ENCODE data around the gene GTF3C2.

DNA sequence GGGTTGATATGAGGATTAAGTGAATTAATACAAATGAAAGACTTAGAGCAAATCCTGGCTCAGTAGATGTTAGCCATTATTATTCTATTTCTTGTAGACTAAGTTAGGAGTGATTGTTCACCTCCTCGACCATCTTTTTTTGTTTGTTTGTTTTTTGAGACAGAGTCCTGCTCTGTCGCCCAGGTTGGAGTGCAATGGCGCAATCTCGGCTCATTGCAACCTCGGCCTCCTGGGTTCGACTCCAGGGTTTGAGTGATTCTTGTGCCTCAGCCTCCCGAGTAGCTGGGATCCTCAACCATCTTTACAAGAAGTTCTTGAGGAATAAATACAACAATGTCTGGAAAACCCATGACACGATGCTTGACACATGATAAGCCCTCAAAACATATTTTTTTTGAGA lies 61.6 kb downstream of the GTF3C2 start:
- TF ChIP-seq, protein P1, sequence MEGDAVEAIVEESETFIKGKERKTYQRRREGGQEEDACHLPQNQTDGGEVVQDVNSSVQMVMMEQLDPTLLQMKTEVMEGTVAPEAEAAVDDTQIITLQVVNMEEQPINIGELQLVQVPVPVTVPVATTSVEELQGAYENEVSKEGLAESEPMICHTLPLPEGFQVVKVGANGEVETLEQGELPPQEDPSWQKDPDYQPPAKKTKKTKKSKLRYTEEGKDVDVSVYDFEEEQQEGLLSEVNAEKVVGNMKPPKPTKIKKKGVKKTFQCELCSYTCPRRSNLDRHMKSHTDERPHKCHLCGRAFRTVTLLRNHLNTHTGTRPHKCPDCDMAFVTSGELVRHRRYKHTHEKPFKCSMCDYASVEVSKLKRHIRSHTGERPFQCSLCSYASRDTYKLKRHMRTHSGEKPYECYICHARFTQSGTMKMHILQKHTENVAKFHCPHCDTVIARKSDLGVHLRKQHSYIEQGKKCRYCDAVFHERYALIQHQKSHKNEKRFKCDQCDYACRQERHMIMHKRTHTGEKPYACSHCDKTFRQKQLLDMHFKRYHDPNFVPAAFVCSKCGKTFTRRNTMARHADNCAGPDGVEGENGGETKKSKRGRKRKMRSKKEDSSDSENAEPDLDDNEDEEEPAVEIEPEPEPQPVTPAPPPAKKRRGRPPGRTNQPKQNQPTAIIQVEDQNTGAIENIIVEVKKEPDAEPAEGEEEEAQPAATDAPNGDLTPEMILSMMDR (IDR thresholded peaks at IDR 0.05) = no peak
- TF ChIP-seq POLR2A (IDR thresholded peaks at IDR 0.05) (no peak), POLR2AphosphoS5 (IDR thresholded peaks at IDR 0.05) (no peak), EP300 (IDR thresholded peaks at IDR 0.05; ENCODE audit: low read depth) (no peak)

Measured in transverse colon (tissue), 4 donors.